GM19099 (cell line): Measurements from ENCODE around the gene SMC2.

ENCODE experiments used
- POLR2A ChIP-seq: IDR thresholded peaks from 3 replicates; pipeline ENCODE4 v1.6.1; 2011; ENCODE audit warnings: low read depth; ENCODE audit not compliant: insufficient read length; ENCODE audit errors: extremely low read depth

The SMC2 gene

GRCh38 chr9:104093647-104094533 lies at the start of gene SMC2:
Gene SMC2, plus strand, starts transcription at chr9:104094309. Its CDS starts 1,076 bp downstream, at chr9:104095385.
- peak; percentile 80 for TF ChIP-seq POLR2A

- TF ChIP-seq POLR2A: no peak
These were observed 25.6 kb upstream of the SMC2 start for GRCh38 chr9:104068546-104068945.

- TF ChIP-seq POLR2A: no peak
These were observed 24.8 kb upstream of the SMC2 start for GRCh38 chr9:104069288-104069687.

- no peak for TF ChIP-seq POLR2A
These were observed 22.5 kb upstream of the SMC2 start for GRCh38 chr9:104071589-104071988.

- no peak for TF ChIP-seq POLR2A
These were observed 20.9 kb upstream of the SMC2 start for GRCh38 chr9:104073098-104073769.

GRCh38 chr9:104073770-104074133 lies 20.4 kb upstream of the SMC2 start:
- no peak for TF ChIP-seq POLR2A

GRCh38 chr9:104074876-104075275 lies 19.2 kb upstream of the SMC2 start:
- TF ChIP-seq POLR2A: no peak

GRCh38 chr9:104075801-104076753 lies 18.0 kb upstream of the SMC2 start:
- TF ChIP-seq POLR2A: no peak

GRCh38 chr9:104078596-104078995 lies 15.5 kb upstream of the SMC2 start:
- no peak for TF ChIP-seq POLR2A

GRCh38 chr9:104080983-104081382 lies 13.1 kb upstream of the SMC2 start:
- no peak for TF ChIP-seq POLR2A

- TF ChIP-seq POLR2A: no peak
These were observed 11.9 kb upstream of the SMC2 start for GRCh38 chr9:104082168-104082567.

- no peak for TF ChIP-seq POLR2A
These were observed 8.6 kb upstream of the SMC2 start for GRCh38 chr9:104085525-104085924.

GRCh38 chr9:104087894-104088293 lies 6.2 kb upstream of the SMC2 start:
- no peak for TF ChIP-seq POLR2A

GRCh38 chr9:104088416-104088815 lies 5.7 kb upstream of the SMC2 start:
- TF ChIP-seq POLR2A: no peak

GRCh38 chr9:104090578-104090977 lies 3.5 kb upstream of the SMC2 start:
- TF ChIP-seq POLR2A: no peak

GRCh38 chr9:104091116-104091515 lies 3.0 kb upstream of the SMC2 start:
- no peak for TF ChIP-seq POLR2A

- TF ChIP-seq POLR2A: no peak
These were observed 2.4 kb upstream of the SMC2 start for GRCh38 chr9:104091708-104092107.
